ENCODE results near the gene PNPO. TPM values are rescaled to one million over a fixed set of nuclear protein-coding genes. Genes with fewer than 3 reads are reported as not detected.
A peak's percentile ranks its signal among the peaks of the same experiment; 100 is the strongest.
"Not testable (repeated sequence)": the region's sequence is repeated elsewhere in the genome, so short reads cannot be mapped to it uniquely, and the experiment has no call there.

The PNPO gene
- total RNA-seq, 4 donors from 2014 or later: 14.6 to 33.6 (median 24.7) TPM

DNA sequence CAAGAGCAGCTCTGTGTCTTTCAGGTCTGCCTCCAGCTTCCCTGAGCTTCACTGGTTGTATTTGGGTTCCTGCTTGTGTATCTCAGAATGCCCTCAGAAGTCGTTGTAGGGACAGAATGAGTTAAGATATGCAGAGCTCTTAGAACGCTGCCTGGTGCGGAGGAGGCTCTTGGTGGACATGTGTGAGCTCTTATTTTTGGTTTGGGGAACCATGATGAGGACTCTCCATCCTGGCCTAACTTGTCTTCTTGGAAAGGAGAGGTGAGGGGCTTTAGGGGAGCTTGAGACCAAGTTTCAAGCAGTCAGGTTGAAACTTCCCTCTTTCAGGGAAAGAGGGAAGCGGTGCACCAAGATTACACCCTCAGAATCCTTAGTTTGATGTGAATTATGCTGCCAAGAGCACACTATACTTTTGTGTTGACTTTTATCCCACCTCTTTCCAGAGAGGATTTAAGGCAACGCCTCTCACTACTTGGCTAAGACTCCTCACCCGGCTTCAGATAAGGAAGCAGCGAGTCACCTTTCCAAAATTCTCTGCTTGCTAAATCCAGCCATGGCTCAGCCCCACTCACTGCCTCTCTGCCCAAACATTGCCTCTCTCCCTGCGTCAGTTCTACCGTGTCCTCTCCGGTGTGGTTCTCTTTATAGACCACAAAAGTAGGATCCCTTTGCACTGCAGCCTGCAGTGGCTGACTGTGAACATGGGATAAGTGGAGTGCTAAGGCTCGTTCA lies 42.3 kb downstream of the PNPO start:
- Histone ChIP-seq H3K4me3 (no peak overlapping the region), H3K27ac (no peak overlapping the region), H3K36me3 (peaks cover 47% of the 10 kb centered on the region), H3K4me1 (peaks cover 13% of the 10 kb centered on the region), H3K9me3 (no peaks in the 10 kb centered on the region), H3K27me3 (no peaks in the 10 kb centered on the region)
- no peak for DNase-seq (ENCODE audit: low spot score in 2 of 2)
- 74% methylated on average over 11 of the region's 11 CpGs for WGBS
- TF ChIP-seq POLR2AphosphoS5 (IDR thresholded peaks at IDR 0.05) (no peak), EP300 (IDR thresholded peaks at IDR 0.05) (no peak), POLR2A (IDR thresholded peaks at IDR 0.05) (no peak)
- TF ChIP-seq, protein P1, sequence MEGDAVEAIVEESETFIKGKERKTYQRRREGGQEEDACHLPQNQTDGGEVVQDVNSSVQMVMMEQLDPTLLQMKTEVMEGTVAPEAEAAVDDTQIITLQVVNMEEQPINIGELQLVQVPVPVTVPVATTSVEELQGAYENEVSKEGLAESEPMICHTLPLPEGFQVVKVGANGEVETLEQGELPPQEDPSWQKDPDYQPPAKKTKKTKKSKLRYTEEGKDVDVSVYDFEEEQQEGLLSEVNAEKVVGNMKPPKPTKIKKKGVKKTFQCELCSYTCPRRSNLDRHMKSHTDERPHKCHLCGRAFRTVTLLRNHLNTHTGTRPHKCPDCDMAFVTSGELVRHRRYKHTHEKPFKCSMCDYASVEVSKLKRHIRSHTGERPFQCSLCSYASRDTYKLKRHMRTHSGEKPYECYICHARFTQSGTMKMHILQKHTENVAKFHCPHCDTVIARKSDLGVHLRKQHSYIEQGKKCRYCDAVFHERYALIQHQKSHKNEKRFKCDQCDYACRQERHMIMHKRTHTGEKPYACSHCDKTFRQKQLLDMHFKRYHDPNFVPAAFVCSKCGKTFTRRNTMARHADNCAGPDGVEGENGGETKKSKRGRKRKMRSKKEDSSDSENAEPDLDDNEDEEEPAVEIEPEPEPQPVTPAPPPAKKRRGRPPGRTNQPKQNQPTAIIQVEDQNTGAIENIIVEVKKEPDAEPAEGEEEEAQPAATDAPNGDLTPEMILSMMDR (IDR thresholded peaks at IDR 0.05): no peak

GRCh38 chr17:47986520-47986919 lies 45.1 kb downstream of the PNPO start:
- WGBS: 72% methylated on average over 5 of the region's 5 CpGs
- no peaks in the 10 kb centered on the region for H3K27me3 ChIP-seq
- no peaks in the 10 kb centered on the region for H3K9me3 ChIP-seq
- H3K27ac ChIP-seq: no peak overlapping the region
- DNase-seq (ENCODE audit: low spot score in 2 of 2): no peak
- peaks cover 13% of the 10 kb centered on the region for H3K4me1 ChIP-seq
- peaks cover 18% of the 10 kb centered on the region for H3K36me3 ChIP-seq
- H3K4me3 ChIP-seq: no peak overlapping the region
- no peak for TF ChIP-seq POLR2A (IDR thresholded peaks at IDR 0.05)
- no peak for TF ChIP-seq EP300 (IDR thresholded peaks at IDR 0.05)
- no peak for TF ChIP-seq POLR2AphosphoS5 (IDR thresholded peaks at IDR 0.05)
- TF ChIP-seq, protein P1 (IDR thresholded peaks at IDR 0.05): no peak

- peak overlapping the region; percentile 15 for H3K27ac ChIP-seq
- WGBS: 37% methylated on average over 14 of the region's 17 CpGs
Measured at GRCh38 chr17:47987240-47987835, 46.0 kb downstream of the PNPO start.

GRCh38 chr17:47988445-47988844 lies 47.1 kb downstream of the PNPO start:
- not testable (repeated sequence) for H3K27ac ChIP-seq; H3K9me3 ChIP-seq; DNase-seq (ENCODE audit: low spot score in 2 of 2); H3K4me1 ChIP-seq; H3K27me3 ChIP-seq; H3K36me3 ChIP-seq; H3K4me3 ChIP-seq
- WGBS: 88% methylated on average over 1 of the region's 1 CpG

More at GRCh38 chr17:47987240-47987835, 46.0 kb downstream of the PNPO start:
- TF ChIP-seq, protein P1 (IDR thresholded peaks at IDR 0.05): no peak
- no peak for TF ChIP-seq POLR2A (IDR thresholded peaks at IDR 0.05)
- TF ChIP-seq POLR2AphosphoS5 (IDR thresholded peaks at IDR 0.05): no peak
- no peak for TF ChIP-seq EP300 (IDR thresholded peaks at IDR 0.05)
- H3K4me1 ChIP-seq: peaks cover 13% of the 10 kb centered on the region
- DNase-seq (ENCODE audit: low spot score in 2 of 2): no peak
- no peaks in the 10 kb centered on the region for H3K9me3 ChIP-seq
- peaks cover 10% of the 10 kb centered on the region for H3K36me3 ChIP-seq
- no peak overlapping the region for H3K4me3 ChIP-seq
- H3K27me3 ChIP-seq: no peaks in the 10 kb centered on the region

DNA sequence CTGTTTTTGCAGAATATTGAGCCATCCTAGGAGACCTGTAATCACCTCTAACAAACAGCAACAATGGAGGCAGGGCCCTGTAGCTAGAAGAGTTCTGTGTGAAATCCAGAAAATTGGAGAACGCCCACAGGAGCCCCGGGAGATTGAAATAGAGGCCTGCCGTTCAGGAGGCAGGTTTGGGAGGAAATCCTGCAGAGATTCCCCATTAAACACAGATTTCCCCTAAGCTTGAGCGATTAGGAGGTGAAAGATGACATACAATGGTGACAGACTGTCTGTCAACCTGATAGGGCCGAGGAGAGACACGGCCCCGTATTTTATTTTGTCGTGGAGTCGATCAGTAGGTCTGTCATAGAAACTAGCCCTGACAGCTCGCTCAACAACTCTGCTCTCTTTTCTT lies 47.8 kb downstream of the PNPO start:
- Histone ChIP-seq H3K4me1 (peaks cover 6% of the 10 kb centered on the region), H3K4me3 (no peak overlapping the region), H3K27ac (no peak overlapping the region), H3K9me3 (no peaks in the 10 kb centered on the region), H3K36me3 (no peaks in the 10 kb centered on the region), H3K27me3 (no peaks in the 10 kb centered on the region)
- WGBS: 79% methylated on average over 10 of the region's 10 CpGs
- DNase-seq (ENCODE audit: low spot score in 2 of 2): no peak
- TF ChIP-seq POLR2AphosphoS5 (IDR thresholded peaks at IDR 0.05) (no peak), POLR2A (IDR thresholded peaks at IDR 0.05) (no peak), EP300 (IDR thresholded peaks at IDR 0.05) (no peak)
- TF ChIP-seq, protein P1 (IDR thresholded peaks at IDR 0.05): no peak
